Stimulated activated naive CD8-positive, alpha-beta T cell treated with anti-CD3 and anti-CD28 coated beads, Interleukin-15, Interleukin-2, amounts not matched to agents 100 U/mL and 50 U/mL, for 24 hours (primary cell): ENCODE measurements around the gene TAS1R2.
"Not testable (repeated sequence)": the region's sequence is repeated elsewhere in the genome, so short reads cannot be mapped to it uniquely, and the experiment has no call there.

Source experiments
- ATAC-seq: fragments of 150-1000 bp; cut with Tn5 transposase; one replicate; pipeline ENCODE4 v1.10.0; 2021
- DNase-seq: peaks from one replicate; pipeline ENCODE4 v3.0.0; 2021

The TAS1R2 gene

DNA sequence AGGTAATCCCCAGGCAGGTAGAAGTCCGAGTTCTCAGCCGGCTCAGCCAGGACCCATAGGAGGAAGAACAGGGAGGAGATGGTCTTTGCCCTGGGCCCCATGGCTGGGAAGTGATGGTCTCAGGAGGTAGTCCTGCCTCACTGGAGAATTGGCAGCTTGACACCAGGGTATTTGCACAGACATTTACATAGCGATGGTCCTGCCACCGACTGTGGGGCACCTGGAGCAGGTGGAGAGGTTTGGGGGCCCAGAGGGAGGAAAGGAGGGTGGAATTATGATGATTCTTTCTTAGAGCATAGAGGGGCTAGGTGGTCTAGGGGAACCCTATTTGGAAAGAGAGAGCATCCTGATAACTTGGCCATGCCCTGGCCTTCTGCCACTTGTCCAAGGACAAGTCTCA is at the start of gene TAS1R2:
Gene TAS1R2, minus strand, starts transcription at position 101 of the 400 bp plus-strand sequence. Its CDS starts 0 bp downstream, at position 101.
- ATAC-seq (no peak), DNase-seq (no peak)

DNA sequence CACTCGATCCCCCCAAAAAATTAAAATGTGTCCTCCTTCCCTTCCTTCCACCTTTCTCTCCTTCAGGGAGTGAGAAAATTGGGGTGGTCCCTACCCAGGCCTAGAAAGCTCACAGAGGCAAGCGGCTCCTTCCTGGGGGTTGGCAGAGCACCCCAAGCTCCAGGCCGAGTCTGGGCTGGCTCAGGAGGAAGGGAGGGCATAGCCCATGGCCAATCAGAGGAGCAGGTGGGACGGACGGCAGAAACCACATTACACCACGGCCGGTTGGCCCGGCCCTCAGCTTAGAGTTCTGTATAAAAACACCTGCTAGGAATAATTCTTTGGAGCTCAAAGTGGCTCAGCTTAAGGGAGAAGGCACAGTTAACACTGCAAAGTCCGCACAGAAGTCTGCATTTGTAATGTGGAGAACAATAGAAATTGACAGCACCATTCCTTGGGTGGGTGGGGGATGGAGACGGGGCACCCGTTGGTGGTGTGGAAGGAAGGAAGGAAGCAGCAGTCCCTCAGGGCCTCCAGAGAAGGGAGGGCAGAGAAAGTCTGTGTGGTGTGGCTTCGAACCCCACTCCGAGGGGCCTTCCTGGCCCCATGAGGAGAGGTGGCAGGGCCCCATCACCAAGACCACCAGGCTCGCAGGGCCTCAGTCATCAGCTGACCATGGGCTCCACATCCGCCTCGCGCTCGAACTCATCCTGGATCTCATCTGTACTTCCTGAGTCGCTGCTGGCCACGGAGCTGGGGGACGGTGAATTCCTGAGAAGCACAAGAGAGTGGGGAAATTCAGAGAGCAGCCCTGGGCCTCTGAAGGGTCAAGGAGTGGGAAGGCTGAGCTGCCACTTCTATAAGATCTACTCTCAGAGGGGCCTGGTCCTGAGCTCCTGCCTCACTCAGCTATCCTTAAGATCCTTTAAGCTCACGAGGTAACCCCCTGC is 48.7 kb upstream of the TAS1R2 start:
- ATAC-seq: no peak
- no peak for DNase-seq

DNA sequence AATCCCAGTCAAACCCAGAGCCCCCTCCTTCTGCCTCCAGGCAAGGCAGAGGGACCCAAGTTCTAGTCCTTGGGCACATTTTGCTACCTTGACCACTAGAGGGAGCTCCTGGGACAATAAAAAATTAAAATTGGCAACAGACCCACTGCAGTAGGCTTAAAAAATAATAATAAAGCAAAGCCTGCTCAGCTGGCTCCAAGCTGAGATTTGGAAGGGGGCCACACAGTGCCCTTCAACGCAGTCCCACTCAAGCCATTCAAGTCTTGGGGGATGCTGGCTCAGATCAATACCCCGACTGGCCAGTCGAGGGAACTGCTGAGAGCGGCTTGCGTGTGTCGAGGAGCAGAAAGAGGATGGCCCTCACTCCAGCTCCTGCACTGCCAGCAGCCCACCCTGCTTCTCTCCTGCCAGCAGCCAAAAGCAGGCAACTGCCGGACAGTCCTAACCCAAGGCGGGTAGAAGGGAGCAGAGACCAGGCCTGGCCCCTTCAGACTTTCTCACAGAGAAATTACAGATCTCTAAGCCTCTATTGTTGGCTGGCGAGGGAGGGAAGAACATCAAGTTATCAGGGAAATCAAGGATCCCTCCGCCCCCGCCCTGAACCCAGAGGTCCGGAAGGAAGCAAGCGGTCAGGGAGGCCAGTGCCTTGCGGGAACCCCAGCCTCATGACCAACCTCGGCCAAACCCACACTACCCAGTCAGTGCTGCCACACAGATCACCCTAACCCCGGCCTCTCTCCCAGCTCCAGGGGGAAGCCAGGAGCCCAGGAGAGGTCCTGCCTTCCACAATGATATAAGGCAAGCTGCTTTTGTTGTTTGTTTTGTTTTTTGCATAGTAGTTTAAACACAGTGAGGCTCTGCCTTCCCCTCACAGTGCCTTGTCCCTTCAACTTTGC is 47.8 kb upstream of the TAS1R2 start:
- ATAC-seq (no peak), DNase-seq (peak; percentile 47)

DNA sequence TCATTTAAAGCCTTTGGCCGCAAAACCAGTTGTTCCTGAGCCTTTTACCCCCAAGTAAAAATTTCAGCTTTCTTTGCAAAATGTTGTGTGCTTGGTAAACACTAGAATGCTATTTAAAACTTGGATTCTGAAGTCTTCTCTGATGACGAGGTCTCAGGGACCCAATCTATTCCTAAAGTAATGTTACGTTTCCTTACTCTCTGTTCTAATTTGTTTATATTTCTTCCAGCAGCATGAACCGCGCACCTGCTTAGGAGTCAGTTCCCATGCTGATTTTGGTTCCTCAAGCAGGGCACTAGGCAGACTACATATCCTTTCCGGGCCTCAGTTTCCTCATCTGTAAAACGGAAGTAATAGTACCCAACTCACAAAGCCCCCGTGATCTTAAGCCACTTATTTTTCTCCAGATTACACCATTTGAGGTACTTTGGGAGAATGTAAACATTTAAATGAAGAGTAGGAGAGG is 43.9 kb upstream of the TAS1R2 start:
- ATAC-seq: no peak
- no peak for DNase-seq

DNA sequence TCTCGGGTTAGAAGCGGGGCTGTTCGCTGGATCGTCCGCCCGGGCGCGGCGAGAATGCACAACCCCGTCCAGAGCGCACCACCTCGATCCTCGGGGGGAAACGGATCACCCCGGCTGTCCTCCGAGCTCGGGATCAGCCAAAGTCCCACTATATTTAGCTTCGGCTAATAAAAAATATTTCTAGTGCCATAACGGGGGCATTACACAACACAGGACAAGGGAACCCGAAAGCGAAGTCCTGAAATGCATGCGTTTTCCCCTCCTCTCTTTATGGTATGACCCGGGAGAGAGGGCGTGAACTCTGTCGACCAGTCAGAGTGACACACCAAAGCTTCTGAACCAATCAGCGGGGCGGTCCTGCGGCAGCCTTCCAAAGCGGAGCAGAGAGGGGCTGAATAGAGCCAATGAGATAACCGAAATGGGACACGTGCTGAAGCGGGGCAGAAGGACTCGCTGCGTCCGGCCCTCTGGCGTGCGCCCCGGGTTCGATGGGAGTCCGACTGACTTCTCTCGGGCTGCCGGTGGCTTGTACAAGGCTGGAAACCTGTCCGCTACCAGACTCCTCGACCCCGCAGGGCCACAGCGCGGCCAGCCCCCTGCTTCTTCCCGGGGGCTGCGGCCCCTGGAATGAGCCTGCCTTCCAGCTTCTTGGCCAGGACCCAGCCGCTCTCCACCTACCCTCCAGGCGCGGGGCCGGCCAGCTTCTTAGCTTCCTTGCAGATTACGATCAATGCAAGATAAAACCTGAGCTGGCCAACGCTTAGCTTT is 43.2 kb upstream of the TAS1R2 start, which contains the start of gene ALDH4A1:
Gene ALDH4A1, minus strand, starts transcription at position 33 of the 768 bp plus-strand sequence. Its CDS starts 32 bp downstream, at position 1.
- peak; percentile 89 for DNase-seq
- ATAC-seq: peak; percentile 99

DNA sequence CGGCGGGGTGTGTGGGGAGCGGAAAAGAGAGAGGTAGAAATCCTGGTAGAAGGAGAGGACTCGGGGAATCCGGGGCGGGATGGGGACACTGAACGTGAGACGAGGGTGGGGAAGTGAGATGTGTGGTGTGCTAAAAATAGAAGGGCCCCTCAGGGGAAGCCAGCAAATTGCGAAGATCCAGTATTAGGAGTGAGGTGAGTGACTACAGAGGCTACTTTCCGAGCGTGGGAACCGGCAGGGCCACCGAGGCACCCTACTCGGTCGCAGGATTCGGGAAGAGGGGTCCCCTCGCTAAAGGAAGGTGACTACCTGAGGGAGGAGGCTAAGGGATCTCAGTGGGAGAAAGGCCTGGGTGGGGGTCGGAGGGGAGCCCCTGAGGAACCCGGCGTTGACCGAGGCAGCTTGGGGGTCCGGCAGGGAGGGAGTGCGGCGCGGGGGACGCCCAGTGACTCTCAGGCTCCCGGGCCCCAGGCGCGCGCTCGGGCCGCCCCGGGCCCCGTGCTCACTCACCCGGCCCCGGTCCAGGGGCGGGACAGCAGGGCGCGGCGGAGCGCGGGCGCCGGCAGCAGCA is 42.6 kb upstream of the TAS1R2 start:
- ATAC-seq: no peak

DNA sequence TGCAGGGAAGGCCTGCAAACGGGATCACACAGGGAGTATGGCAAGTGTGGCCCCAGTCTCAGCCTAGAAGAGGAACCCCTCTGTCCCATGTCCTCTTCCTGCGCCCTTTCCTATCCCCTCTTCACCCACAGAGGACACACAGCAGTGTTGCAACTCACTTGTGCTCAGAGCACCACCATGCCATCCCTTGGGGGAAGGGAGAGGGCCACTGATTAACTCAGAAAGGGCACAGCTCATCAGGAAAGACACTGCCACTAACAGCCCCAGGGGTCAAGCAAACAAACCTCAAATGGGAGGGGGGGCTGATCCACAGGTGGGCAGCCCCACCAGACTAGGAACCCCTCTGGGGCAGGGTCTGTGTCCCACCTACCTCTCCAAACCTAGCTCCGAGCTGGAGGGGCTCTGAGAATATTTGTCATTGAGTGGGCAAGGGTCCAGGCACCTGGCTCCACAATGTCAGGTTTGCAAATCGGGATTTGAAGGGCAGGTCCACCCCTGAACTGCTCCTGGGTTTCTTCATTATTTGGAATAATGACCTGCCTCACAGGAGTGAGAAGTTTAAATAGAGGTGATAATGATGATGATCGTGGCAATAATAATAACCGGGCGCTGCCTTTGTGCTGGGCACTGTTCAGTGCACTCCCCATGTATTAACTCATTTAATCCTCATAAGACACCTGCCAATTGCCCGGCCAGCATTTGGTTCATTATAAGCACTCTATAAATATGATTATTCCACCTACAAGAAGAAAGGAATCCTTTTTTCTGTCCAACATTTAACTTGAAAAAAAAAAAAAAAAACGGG is 41.9 kb upstream of the TAS1R2 start:
- DNase-seq: no peak
- no peak for ATAC-seq

More for the DNA sequence above, 42.6 kb upstream of the TAS1R2 start:
- DNase-seq: peak; percentile 24

DNA sequence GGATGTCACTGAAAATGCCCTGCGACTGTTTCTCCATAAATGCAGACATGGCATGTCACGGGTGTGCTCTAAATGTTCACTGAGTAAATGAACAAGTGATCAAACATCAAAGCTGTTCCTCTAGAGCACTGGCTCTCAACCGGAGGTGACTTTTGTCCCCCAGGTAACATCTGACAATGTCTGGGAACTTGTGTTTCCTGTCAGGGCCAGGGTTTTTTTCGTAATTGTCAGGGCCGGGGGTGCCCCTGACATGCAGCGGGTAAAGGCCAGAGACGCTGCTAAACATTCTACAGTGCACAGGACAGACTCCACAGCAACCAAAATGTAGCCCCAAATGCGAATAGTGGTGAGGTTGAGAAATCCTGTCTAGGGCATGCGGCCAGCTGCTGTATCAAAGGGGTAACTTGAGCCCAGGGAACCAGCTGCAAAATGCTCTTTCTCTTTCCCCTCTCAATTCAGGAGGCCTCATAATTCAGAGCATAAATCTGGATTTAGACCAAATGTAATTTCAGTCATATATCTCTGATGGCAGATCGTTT is 40.9 kb upstream of the TAS1R2 start:
- ATAC-seq: no peak

DNA sequence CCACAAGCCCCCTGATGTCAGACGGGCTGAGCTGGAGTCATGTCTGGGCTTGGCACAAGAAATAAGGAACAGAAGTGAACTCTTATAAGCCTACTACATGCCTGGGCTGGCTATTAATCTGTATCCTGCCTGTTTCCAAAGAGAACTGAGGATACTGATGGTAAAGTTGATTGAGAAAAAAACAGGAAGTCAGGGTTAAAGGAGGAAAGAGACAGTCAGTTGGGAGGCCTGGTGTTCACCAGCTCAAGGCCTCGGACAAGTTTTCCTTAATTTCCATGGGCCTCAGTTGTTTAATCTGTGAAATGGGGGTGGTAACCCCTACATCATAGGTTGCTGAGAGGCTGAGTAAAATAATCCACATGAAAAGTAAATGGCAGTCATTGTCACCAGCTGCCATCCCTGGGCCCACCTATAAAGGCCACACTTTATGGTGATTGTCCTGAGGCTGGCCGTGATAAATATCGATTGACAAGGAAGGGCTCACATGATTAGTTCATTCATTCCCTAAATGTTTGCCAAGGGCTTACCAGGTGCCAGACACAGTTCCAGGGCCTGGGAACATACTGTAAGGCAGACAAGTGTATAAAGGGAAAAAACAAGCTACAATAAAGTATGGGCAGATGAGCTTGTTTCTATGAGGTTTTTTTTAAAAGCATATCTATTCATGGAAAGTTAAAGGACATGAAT is 40.0 kb upstream of the TAS1R2 start:
- ATAC-seq (no peak), DNase-seq (no peak)

More for the DNA sequence above, 40.9 kb upstream of the TAS1R2 start:
- no peak for DNase-seq

DNA sequence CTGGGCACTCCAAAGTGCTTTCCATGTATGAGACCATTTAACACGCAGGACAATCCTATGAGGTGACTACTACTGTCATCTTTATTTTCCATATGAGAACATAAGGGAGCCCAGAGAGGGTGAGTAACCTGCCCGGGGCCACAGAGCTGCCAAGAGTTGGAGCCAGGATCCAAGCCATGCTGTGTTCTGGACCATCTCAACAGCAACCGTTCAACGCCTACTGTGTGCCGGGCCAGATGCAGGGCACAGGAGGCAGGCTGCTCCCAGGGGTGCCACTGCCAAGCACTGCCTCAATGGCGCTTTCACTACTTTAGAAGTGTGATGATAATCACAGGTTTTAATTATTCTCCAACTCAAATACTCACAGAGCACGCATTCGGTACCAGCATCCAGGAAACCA is 39.1 kb upstream of the TAS1R2 start:
- ATAC-seq (no peak), DNase-seq (no peak)

DNA sequence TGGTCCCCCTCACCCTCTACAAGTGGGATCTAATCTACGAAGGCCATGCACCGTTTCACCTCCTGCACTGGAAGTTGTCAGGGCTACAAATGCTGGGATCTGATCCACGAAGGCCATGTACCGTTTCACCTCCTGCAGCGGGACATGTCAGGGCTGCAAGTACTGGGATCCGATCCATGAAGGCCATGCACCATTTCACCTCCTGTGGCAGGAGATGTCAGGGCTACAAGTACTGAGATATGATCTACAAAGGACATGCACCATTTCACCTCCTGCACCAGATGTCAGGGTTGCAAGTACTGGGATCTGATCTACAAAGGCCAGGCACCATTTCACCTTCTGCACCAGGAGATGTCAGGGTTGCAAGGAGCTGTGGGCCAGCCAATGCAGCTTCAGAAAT is 35.9 kb upstream of the TAS1R2 start:
- ATAC-seq (no peak), DNase-seq (no peak)

DNA sequence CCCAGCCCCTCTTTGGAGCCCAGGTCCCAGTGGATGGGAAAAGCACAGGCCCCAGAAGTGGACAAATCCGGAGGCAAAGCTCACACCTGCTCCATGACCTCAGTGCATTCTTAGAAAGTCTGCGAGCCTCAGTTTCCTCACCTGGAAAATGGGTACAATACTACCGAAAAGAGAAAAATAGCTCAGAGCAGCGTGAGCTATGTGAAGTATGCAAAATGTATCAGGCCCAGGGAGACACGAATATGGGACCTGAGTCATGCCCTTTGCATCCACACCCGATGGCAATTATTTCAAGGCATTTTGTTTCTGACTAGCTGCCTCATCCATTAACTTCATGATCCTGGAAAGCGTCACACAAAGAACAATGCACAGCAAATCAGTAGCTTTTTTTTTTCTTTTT is 33.7 kb upstream of the TAS1R2 start:
- ATAC-seq: no peak
- DNase-seq: no peak

DNA sequence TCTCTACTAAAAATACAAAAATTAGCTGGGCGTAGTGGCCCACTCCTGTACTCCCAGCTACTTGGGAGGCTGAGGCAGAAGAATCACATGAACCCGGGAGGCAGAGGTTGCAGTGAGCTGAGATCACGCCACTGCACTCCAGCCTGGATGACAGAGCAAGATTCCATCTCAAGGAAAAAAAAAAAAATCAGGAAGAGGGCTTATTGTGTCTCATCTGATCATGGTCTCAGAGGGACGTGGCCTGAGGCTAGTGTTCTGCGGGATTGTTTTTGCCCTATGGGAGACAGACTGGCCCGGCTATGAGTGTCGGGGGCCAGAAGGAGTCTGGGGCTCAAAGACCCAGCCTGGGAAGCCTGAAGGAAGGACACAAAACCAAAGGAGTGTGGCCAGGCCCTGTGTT is 32.4 kb upstream of the TAS1R2 start:
- DNase-seq, ATAC-seq: not testable (repeated sequence)

DNA sequence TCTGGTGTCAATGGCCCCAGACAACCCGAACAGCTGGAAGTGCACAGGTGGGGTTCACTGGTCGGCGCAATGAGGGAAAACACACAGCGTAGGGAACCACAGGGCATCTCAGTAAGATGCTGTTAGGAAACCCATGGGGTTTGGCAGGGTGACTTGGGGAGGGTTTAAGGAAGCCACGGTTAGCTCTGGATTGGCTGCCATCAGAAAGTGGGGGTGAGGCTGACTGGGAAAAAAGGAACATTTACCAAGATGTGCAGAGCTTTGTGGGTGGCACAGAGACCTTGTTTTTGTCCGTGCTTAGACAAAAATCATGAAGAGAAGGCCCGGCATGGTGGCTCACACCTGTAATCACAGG is 31.9 kb upstream of the TAS1R2 start:
- DNase-seq (no peak), ATAC-seq (no peak)

DNA sequence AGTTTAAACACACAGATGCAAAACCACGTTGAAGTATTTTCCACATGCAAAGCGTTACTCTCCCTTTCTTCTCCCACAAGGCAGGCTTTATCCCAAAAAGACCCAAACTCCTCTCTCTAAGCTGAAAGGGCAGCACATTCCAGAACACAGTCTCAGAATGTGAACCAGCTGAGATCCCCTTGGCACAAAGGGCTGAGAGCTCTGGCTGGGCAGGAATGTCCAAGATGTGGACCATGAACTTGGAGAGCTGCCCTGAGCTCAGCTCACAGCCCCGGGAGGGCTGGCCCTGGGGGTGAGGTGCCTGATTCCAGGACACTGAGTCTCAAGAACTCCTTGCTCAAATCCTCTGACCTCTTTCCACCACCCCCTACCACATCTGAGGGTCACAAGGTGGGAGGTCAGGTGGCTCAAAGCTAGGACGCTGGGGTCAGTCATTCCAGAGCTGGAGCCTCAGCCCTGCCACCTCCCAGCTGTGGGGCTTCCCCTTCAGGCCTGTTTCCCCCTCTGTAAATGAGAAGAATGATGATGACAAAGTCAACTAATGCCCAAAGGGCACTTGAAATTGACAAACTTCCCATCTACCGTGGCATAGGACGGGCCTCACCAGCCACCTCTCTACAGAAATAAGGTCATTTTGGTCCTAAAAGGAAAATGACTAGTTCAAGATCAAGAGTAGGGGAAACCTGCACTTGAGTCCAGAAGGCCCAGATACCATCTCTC is 31.4 kb upstream of the TAS1R2 start:
- no peak for ATAC-seq
- no peak for DNase-seq

DNA sequence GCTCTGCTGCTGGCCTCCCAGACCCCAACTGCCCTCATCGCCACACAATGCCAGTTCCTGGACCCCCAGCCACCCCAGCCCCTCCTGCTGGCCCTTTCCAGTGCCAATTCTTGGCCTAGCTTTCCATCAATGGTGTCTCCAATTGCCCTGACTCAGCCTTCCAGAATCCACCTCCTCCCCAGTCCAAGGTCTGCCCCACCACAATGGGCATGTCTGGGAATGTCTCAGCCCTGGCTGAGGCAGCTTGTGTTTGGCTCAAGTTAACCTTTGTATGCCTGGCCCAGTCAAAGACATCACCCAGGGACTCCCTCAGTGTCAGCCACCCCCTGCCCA is 26.5 kb upstream of the TAS1R2 start:
- no peak for ATAC-seq
- no peak for DNase-seq

DNA sequence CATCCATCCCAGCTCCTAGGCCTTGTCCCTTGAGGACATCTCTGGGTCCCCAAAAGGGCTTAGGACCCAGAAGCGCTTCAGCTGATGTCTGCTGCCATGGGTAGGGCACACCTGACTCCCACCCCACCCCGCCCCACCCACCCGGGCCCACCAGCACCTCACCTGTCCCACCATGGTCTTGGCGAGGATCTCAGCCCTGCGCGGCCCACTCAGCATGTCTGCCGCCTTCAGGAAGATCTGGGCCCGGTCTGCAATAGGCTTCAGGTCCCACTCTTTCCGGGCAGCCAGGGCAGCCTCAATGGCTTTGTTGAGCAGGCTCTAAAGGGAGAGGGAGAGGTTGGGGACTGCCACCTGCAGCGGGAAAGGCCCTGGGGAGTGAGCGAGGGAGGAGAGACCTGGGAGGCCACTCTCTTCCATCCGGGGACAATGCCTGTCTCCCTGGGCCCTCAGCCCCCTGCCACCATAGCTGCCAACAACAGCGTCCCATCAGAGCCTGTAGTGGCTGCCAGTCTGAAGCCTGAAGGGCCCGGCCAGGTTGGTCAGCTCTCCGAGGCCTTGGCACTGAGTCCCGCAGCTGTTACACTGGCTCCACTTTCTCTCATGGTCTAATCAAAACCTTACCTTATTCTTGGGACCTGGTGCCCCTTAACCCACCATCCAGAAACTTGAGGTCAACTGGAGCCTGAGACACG is 26.0 kb upstream of the TAS1R2 start:
- ATAC-seq (no peak), DNase-seq (no peak)

DNA sequence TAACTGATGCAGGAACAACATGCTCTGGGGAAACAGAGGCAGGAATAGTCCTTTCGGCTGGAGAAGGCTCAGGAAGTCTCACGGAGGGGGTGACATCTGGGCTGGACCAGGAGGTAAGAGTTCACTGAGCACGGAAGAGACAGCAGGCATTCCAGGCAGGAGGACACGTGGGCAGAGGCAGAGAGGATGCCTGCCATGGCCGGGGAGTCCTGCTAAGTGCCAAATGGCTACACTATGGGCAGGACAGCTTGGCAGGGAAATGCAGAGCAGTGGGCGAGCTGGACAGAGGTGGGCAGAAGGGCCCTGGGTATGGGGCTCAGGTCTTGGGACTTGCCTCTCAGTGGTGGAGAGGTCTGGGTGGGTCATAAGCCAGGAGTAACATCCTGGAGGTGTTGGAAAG is 25.3 kb upstream of the TAS1R2 start:
- DNase-seq (no peak), ATAC-seq (no peak)

DNA sequence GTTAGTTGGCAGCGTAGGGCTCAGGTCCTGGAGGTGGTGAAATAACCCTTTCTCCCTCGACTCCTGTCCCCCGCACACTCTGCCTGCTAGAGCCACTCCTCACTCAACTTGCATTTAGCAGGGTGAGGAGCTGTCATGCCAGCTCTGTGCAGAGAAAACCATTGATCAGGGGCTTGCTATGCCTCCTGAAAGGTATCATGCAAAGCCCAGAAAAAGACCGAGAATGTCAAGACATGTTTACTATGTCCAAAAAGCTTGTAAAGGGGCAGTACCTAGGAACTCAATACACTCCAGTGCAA is 24.9 kb upstream of the TAS1R2 start:
- ATAC-seq: no peak

More for the DNA sequence above, 24.9 kb upstream of the TAS1R2 start:
- DNase-seq: no peak
